ENCODE data around the gene MAP4K2.
A peak's percentile ranks its signal among the peaks of the same experiment; 100 is the strongest.

The MAP4K2 gene

GRCh38 chr11:64810891-64811272 lies 7.9 kb upstream of the MAP4K2 start:
- DNase-seq, result no peak

- DNase-seq, result peak; percentile 89 to 91
Observed at GRCh38 chr11:64810271-64810890, 7.4 kb upstream of the MAP4K2 start, which contains the start of gene MEN1. Gene MEN1 (minus strand): TSS chr11:64810551. CDS start chr11:64810109, 442 bp downstream.

- no peak for DNase-seq
Observed at GRCh38 chr11:64809781-64810241, 6.8 kb upstream of the MAP4K2 start.

GRCh38 chr11:64805481-64805880 lies 2.5 kb upstream of the MAP4K2 start:
- no peak for DNase-seq

GRCh38 chr11:64804346-64805210 lies 1.6 kb upstream of the MAP4K2 start:
- DNase-seq, result no peak

- no peak for DNase-seq
Observed at GRCh38 chr11:64803846-64804345, 882 bp upstream of the MAP4K2 start.

- no peak for DNase-seq
Observed at GRCh38 chr11:64802370-64803157, 450 bp downstream of the MAP4K2 start.

- no peak for DNase-seq
Observed at GRCh38 chr11:64801561-64802369, 1.2 kb downstream of the MAP4K2 start.

GRCh38 chr11:64801158-64801464 lies 1.9 kb downstream of the MAP4K2 start:
- DNase-seq, result no peak

- DNase-seq, result no peak
Observed at GRCh38 chr11:64800303-64801157, 2.5 kb downstream of the MAP4K2 start.

GRCh38 chr11:64799623-64800302 lies 3.3 kb downstream of the MAP4K2 start:
- no peak for DNase-seq

- DNase-seq, result no peak
Observed at GRCh38 chr11:64799256-64799622, 3.8 kb downstream of the MAP4K2 start.

- no peak for DNase-seq
Observed at GRCh38 chr11:64796757-64797541, 6.1 kb downstream of the MAP4K2 start.

- DNase-seq, result no peak
Observed at GRCh38 chr11:64796047-64796756, 6.8 kb downstream of the MAP4K2 start.

- DNase-seq, result no peak
Observed at GRCh38 chr11:64794526-64794925, 8.5 kb downstream of the MAP4K2 start.

GRCh38 chr11:64793271-64794160 lies 9.5 kb downstream of the MAP4K2 start:
- DNase-seq, result no peak

- DNase-seq, result no peak
Observed at GRCh38 chr11:64792482-64792881, 10.5 kb downstream of the MAP4K2 start.

GRCh38 chr11:64791781-64792291 lies 11.2 kb downstream of the MAP4K2 start:
- no peak for DNase-seq

All from AML-193 (cell line).